PC-9 (cell line): ENCODE measurements around the gene GNAL. TPM values are rescaled to one million over a fixed set of nuclear protein-coding genes. Genes with fewer than 3 reads are reported as not detected.
"Not testable (repeated sequence)": the region's sequence is repeated elsewhere in the genome, so short reads cannot be mapped to it uniquely, and the experiment has no call there.

Source experiments
- BruUV-seq: library from RNA; stranded (reverse); fragments of 400-500 nt; replicated peaks from 2 replicates; lab custom pipeline; 2021; lab: Mats Ljungman, UMichigan
- CTCF ChIA-PET: fragments of 300-600 bp; sonication (Branson Sonifier 250); formaldehyde crosslinking; loops from one replicate; lab custom pipeline; 2022; ENCODE audit warnings: antibody characterized with exemption; lab: Charles Lee
- POLR2A ChIA-PET: fragments of 300-600 bp; sonication (Branson Sonifier 250); formaldehyde crosslinking; loops from one replicate; lab custom pipeline; 2022; ENCODE audit warnings: antibody characterized with exemption; ENCODE audit not compliant: unreplicated experiment; lab: Charles Lee
- DNase-seq, 2 experiments: peaks; one replicate each; pipeline versions ENCODE4 v3.0.0 to v3.0.0-alpha.2; 2015 to 2022; ENCODE audit warnings: mixed read lengths in 1 of 2
- H2AFZ ChIP-seq: fragments of 200-600 bp; sonication (generic); 2 replicates; pipeline ENCODE4 v1.8.1; 2017; ENCODE audit warnings: antibody characterized with exemption
- H3F3A ChIP-seq: fragments of 200-600 bp; sonication (generic); 2 replicates; pipeline ENCODE4 v1.8.1; 2017; ENCODE audit warnings: antibody characterized with exemption, mild to moderate bottlenecking, low read depth; ENCODE audit not compliant: insufficient read depth
- H3K27ac ChIP-seq: fragments of 200-600 bp; sonication (generic); 2 replicates; pipeline ENCODE4 v1.6.1; 2016; ENCODE audit warnings: mixed run types
- H3K27me3 ChIP-seq: fragments of 200-600 bp; sonication (generic); 2 replicates; pipeline ENCODE4 v1.6.1; 2016; ENCODE audit warnings: low read depth, mixed run types; ENCODE audit not compliant: insufficient read depth
- H3K36me3 ChIP-seq: fragments of 200-600 bp; sonication (generic); 2 replicates; pipeline ENCODE4 v1.6.1; 2016; ENCODE audit warnings: low read depth, mixed run types
- H3K4me1 ChIP-seq: fragments of 200-600 bp; sonication (generic); replicated peaks from 2 replicates; pipeline ENCODE4 v1.6.1; 2016; ENCODE audit warnings: mixed run types; ENCODE audit not compliant: insufficient read depth
- H3K4me2 ChIP-seq: fragments of 200-600 bp; sonication (generic); 2 replicates; pipeline ENCODE4 v1.6.1; 2017; ENCODE audit warnings: mixed run types
- H3K4me3 ChIP-seq: fragments of 200-600 bp; sonication (generic); 2 replicates; pipeline ENCODE4 v1.6.1; 2016; ENCODE audit warnings: mixed run types
- H3K79me2 ChIP-seq: fragments of 200-600 bp; sonication (generic); 2 replicates; pipeline ENCODE4 v1.6.1; 2017; ENCODE audit warnings: low read depth, mixed run types
- H3K9me2 ChIP-seq: fragments of 200-600 bp; sonication (generic); 2 replicates; pipeline ENCODE4 v1.8.1; 2017; ENCODE audit warnings: mild to moderate bottlenecking; ENCODE audit not compliant: insufficient read depth
- H3K9me3 ChIP-seq: fragments of 200-600 bp; sonication (generic); 2 replicates; pipeline ENCODE4 v1.8.1; 2016; ENCODE audit warnings: low read depth; ENCODE audit not compliant: insufficient read depth
- H4K20me1 ChIP-seq: fragments of 200-600 bp; sonication (generic); 2 replicates; pipeline ENCODE4 v1.8.1; 2017; ENCODE audit not compliant: insufficient read depth
- CTCF ChIP-seq: fragments of 200-600 bp; sonication (generic); conservative IDR thresholded peaks from 2 replicates; pipeline ENCODE4 v1.6.1; 2017; ENCODE audit warnings: mixed run types, antibody characterized with exemption, mild to moderate bottlenecking, moderate library complexity
- EZH2 ChIP-seq: fragments of 200-600 bp; sonication (generic); IDR thresholded peaks from 2 replicates; pipeline ENCODE4 v1.8.0; 2017; ENCODE audit warnings: antibody characterized with exemption, low read depth
- intact Hi-C: fragments of 100-400 bp; cut with micrococcal nuclease; formaldehyde crosslinking; loops from one replicate; pipeline ENCODE4 v1.10.0; 2022; ENCODE audit not compliant: unreplicated experiment
- total RNA-seq: library from RNA; stranded (reverse); gene quantifications from 2 replicates; pipeline ENCODE4 v1.2.3, GENCODE V29; 2021

GNAL gene
- total RNA-seq, 1 experiment from 2014 or later, result 3.3 TPM

- Histone ChIP-seq H3K9me3 (no peaks in the 10 kb centered on the region), H3K27me3 (no peaks in the 10 kb centered on the region), H4K20me1 (no peaks in the 10 kb centered on the region), H3K9me2 (no peaks in the 10 kb centered on the region), H3K4me3 (no peak overlapping the region), H3K36me3 (no peaks in the 10 kb centered on the region; the same call in 1 of the 2 replicates), H3K27ac (no peak overlapping the region), H3K79me2 (no peaks in the 10 kb centered on the region), H3F3A (peaks cover 24% of the 10 kb centered on the region), H3K4me2 (no peak overlapping the region), H3K4me1 (peaks cover 24% of the 10 kb centered on the region), H2AFZ (no peak overlapping the region)
- no TSS peak for BruUV-seq
- TF ChIP-seq EZH2 (no peak), CTCF (no peak)
- no peak for DNase-seq
- ChIA-PET POLR2A (no interaction called here), CTCF (no interaction called here)
- intact Hi-C loops, result no loop called here
These were observed 200.2 kb downstream of the GNAL start for GRCh38 chr18:11889284-11889683.

GRCh38 chr18:11891737-11892136 lies 202.7 kb downstream of the GNAL start:
- Histone ChIP-seq H3F3A (peaks cover 21% of the 10 kb centered on the region), H2AFZ (no peak overlapping the region), H3K79me2 (no peaks in the 10 kb centered on the region), H3K36me3 (no peaks in the 10 kb centered on the region; the same call in 1 of the 2 replicates), H3K4me1 (peaks cover 17% of the 10 kb centered on the region), H3K4me2 (no peak overlapping the region), H3K4me3 (no peak overlapping the region), H3K27me3 (no peaks in the 10 kb centered on the region), H3K27ac (no peak overlapping the region), H3K9me2 (no peaks in the 10 kb centered on the region), H4K20me1 (no peaks in the 10 kb centered on the region), H3K9me3 (no peaks in the 10 kb centered on the region)
- no peak for DNase-seq
- ChIA-PET CTCF (no interaction called here), POLR2A (no interaction called here)
- intact Hi-C loops, result no loop called here
- no peak for TF ChIP-seq CTCF
- TF ChIP-seq EZH2, result no peak
- no TSS peak for BruUV-seq

GRCh38 chr18:11892438-11892837 lies 203.4 kb downstream of the GNAL start:
- peaks cover 14% of the 10 kb centered on the region for H3F3A ChIP-seq
- H3K79me2 ChIP-seq, H3K36me3 ChIP-seq, intact Hi-C loops, H3K9me2 ChIP-seq, H3K27ac ChIP-seq, CTCF ChIA-PET, DNase-seq, H3K4me3 ChIP-seq, H2AFZ ChIP-seq, BruUV-seq, H3K4me1 ChIP-seq, H4K20me1 ChIP-seq, H3K9me3 ChIP-seq, H3K4me2 ChIP-seq, H3K27me3 ChIP-seq: not testable (repeated sequence)
- POLR2A ChIA-PET, result interaction anchor here (0.6 to 0.7 kb wide), 2 partner anchors 55 to 486 kb away, joined by 3 to 4 read pairs; no protein-coding TSS in a partner anchor

GRCh38 chr18:11897781-11898180 lies 208.7 kb downstream of the GNAL start:
- BruUV-seq, result no TSS peak
- no peaks in the 10 kb centered on the region for H3K79me2 ChIP-seq
- no peak overlapping the region for H2AFZ ChIP-seq
- H3K27me3 ChIP-seq, result no peaks in the 10 kb centered on the region
- no peak for DNase-seq
- H3K36me3 ChIP-seq, result no peaks in the 10 kb centered on the region; the same call in 1 of the 2 replicates
- POLR2A ChIA-PET, result no interaction called here
- CTCF ChIA-PET, result no interaction called here
- peaks cover 4% of the 10 kb centered on the region; the same call in 1 of the 2 replicates for H3F3A ChIP-seq
- H3K9me3 ChIP-seq, result no peaks in the 10 kb centered on the region
- intact Hi-C loops, result no loop called here
- H3K9me2 ChIP-seq, result no peaks in the 10 kb centered on the region
- no peak overlapping the region for H3K4me3 ChIP-seq
- peaks cover 5% of the 10 kb centered on the region for H3K4me1 ChIP-seq
- H4K20me1 ChIP-seq, result no peaks in the 10 kb centered on the region
- TF ChIP-seq CTCF (no peak), EZH2 (no peak)
- no peak overlapping the region for H3K27ac ChIP-seq
- H3K4me2 ChIP-seq, result no peak overlapping the region
